HUES6 (cell line): ENCODE results near the gene ITPKC.
A peak's percentile ranks its signal among the peaks of the same experiment; 100 is the strongest.
"Not testable (repeated sequence)": the region's sequence is repeated elsewhere in the genome, so short reads cannot be mapped to it uniquely, and the experiment has no call there.

Experiments used
- H3K27ac ChIP-seq: 2 replicates; pipeline ENCODE4 v1.7.0; 2013; ENCODE audit warnings: low read depth, mild to moderate bottlenecking, low read length, inconsistent platforms
- H3K27me3 ChIP-seq: 2 replicates; pipeline ENCODE4 v1.6.1; 2013; ENCODE audit warnings: low read length; ENCODE audit not compliant: control insufficient read depth, insufficient read depth
- H3K36me3 ChIP-seq: 2 replicates; pipeline ENCODE4 v1.6.1; 2013; ENCODE audit warnings: low read length; ENCODE audit not compliant: control insufficient read depth, insufficient read depth
- H3K4me1 ChIP-seq: 2 replicates; pipeline ENCODE4 v1.6.1; 2013; ENCODE audit warnings: low read length; ENCODE audit not compliant: control insufficient read depth, insufficient read depth
- H3K4me3 ChIP-seq: 2 replicates; pipeline ENCODE4 v1.5.1; 2013; ENCODE audit warnings: low read depth, low read length
- H3K9ac ChIP-seq: one replicate; pipeline ENCODE4 v1.6.1; 2013; ENCODE audit warnings: mild to moderate bottlenecking, low read length
- H3K9me3 ChIP-seq: 2 replicates; pipeline ENCODE4 v1.6.1; 2013; ENCODE audit warnings: low read depth, low read length; ENCODE audit not compliant: control insufficient read depth, insufficient read depth

Gene ITPKC

DNA sequence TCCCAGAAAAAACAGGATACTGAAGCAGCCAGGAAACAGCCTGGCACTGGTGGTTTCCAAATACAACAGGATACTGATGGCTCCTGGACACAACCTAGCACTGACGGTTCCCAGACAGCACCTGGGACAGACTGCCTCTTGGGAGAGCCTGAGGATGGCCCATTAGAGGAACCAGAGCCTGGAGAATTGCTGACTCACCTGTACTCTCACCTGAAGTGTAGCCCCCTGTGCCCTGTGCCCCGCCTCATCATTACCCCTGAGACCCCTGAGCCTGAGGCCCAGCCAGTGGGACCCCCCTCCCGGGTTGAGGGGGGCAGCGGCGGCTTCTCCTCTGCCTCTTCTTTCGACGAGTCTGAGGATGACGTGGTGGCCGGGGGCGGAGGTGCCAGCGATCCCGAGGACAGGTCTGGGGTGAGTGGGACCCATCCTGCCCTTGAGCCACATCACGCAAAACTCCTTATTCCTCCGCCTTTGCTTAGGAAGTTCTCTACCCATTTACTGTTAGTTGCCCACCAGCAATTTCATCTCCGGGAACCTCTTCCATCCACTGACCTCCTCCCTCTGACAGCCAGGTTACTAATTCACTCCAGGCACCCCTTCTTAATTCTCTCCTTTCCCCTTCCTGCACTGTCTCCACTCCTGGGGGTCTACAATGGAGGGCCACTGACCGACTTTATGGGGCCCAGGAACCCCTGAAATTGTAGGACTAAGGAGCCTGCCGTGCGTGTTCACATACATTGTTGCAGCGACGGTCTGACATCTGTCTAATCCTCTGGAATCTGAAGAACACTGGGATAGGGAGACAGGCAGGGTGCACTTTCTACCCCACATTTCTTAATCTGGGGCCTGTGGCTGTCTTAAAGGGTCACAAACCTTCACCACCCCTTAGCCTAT is 1.2 kb downstream of the ITPKC start:
- H3K9me3 ChIP-seq, result no peaks in the 10 kb centered on the region
- H3K27ac ChIP-seq, result no peak overlapping the region

GRCh38 chr19:40718774-40719391 is 2.0 kb downstream of the ITPKC start:
- Histone ChIP-seq H3K4me1 (peaks cover 17% of the 10 kb centered on the region), H3K9me3 (no peaks in the 10 kb centered on the region), H3K4me3 (peak overlapping the region; percentile 89), H3K36me3 (peaks cover 12% of the 10 kb centered on the region), H3K27me3 (no peaks in the 10 kb centered on the region), H3K27ac (no peak overlapping the region), H3K9ac (peak overlapping the region; percentile 87)

More for the DNA sequence above, 1.2 kb downstream of the ITPKC start:
- peak overlapping the region; percentile 89 for H3K4me3 ChIP-seq
- peaks cover 17% of the 10 kb centered on the region for H3K4me1 ChIP-seq
- peak overlapping the region; percentile 87 for H3K9ac ChIP-seq
- no peaks in the 10 kb centered on the region for H3K27me3 ChIP-seq
- peaks cover 10% of the 10 kb centered on the region; the same call in 1 of the 2 replicates for H3K36me3 ChIP-seq

DNA sequence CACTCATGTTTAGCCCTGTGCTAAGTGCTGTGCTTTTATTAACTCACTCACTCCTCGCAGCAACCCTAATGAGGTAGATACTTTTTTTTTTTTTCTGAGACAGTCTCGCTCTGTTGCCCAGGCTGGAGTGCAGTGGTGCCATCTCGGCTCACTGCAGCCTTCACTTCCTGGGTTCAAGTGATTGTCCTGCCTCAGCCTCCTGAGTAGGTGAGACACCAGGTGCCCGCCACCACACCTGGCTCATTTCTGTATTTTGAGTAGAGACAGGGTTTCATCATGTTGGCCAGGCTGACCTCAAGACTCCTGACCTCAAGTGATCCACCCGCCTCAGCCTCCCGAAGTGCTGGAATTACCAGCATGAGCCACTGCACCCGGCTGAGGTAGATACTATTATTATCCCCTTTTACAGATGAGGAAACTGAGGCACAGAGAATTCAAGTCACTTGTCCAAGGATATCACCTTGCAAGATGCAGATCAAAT is 2.5 kb downstream of the ITPKC start:
- no peak overlapping the region for H3K9ac ChIP-seq
- no peaks in the 10 kb centered on the region for H3K27me3 ChIP-seq
- H3K9me3 ChIP-seq, result no peaks in the 10 kb centered on the region
- H3K4me1 ChIP-seq, result peaks cover 17% of the 10 kb centered on the region
- peaks cover 16% of the 10 kb centered on the region for H3K36me3 ChIP-seq
- H3K27ac ChIP-seq, result no peak overlapping the region
- H3K4me3 ChIP-seq, result peak overlapping the region; percentile 89

DNA sequence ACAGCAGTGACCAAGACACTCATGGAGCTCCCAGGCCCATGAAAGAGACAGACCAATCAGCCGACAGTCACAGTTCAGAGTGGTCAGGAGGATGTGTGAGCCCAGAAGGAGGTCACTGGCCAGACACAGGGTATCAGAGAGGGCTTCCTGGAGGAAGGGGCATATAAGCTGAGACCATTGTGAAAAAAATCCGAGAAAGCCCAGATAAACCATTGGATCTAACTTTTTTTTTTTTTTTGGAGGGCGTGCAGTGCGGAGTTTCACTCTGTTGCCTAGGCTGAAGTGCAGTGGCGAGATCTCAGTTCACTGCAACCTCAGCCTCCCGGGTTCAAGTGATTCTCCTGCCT is 4.2 kb downstream of the ITPKC start:
- no peak overlapping the region for H3K4me3 ChIP-seq
- H3K9me3 ChIP-seq, result no peaks in the 10 kb centered on the region
- H3K4me1 ChIP-seq, result peaks cover 14% of the 10 kb centered on the region
- H3K36me3 ChIP-seq, result peaks cover 28% of the 10 kb centered on the region
- no peaks in the 10 kb centered on the region for H3K27me3 ChIP-seq
- H3K9ac ChIP-seq, result no peak overlapping the region
- H3K27ac ChIP-seq, result no peak overlapping the region

GRCh38 chr19:40721936-40722661 is 5.2 kb downstream of the ITPKC start:
- Histone ChIP-seq H3K36me3 (peaks cover 35% of the 10 kb centered on the region), H3K27me3 (no peaks in the 10 kb centered on the region), H3K9me3 (no peaks in the 10 kb centered on the region), H3K4me3 (no peak overlapping the region), H3K27ac (no peak overlapping the region), H3K4me1 (peaks cover 14% of the 10 kb centered on the region), H3K9ac (no peak overlapping the region)

- Histone ChIP-seq H3K4me1 (peaks cover 9% of the 10 kb centered on the region), H3K36me3 (peaks cover 45% of the 10 kb centered on the region), H3K9me3 (no peaks in the 10 kb centered on the region), H3K9ac (no peak overlapping the region), H3K27ac (no peak overlapping the region), H3K4me3 (no peak overlapping the region), H3K27me3 (no peaks in the 10 kb centered on the region)
Observed at GRCh38 chr19:40723661-40724254, 6.8 kb downstream of the ITPKC start.

DNA sequence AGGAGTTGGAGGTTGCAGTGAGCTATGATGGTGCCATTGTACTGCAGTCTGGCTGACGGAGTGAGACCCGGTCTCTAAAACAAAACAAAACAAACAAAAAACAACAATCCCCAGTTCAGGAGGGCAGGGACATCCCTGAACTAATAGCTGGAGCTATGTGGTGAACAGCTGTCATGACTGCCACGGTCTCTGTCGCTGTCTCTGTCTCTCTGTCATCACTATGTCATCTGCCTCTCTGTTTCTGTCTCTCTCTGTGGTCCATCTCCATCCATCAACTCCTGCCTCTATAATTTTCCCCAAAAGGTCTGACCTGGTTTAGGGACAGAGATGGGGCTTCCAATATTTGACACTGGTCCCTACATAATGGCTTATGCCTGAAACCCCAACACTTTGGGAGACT is 7.4 kb downstream of the ITPKC start:
- Histone ChIP-seq H3K9ac (no peak overlapping the region), H3K27ac (no peak overlapping the region), H3K9me3 (no peaks in the 10 kb centered on the region), H3K4me3 (no peak overlapping the region), H3K36me3 (peaks cover 48% of the 10 kb centered on the region), H3K27me3 (no peaks in the 10 kb centered on the region), H3K4me1 (peaks cover 4% of the 10 kb centered on the region)

DNA sequence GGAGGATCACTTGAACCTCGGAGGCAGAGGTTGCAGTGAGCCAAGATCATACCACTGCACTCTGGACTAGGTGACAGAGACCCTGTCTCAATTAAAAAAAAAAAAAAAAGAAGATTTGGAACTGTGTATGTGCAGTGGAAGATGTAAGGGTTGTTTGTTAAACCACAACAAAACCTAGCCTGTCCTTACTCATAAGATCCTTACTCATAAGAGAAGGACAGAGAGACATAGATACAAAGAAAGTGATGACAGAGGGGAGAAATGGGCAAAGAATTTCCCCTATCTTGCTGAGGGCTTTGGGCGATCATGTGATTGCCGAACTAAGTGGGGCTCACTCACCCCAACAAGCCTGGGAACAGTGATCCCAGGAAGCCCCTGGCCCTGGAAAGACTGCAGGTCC is 7.9 kb downstream of the ITPKC start:
- H3K27me3 ChIP-seq, result no peaks in the 10 kb centered on the region
- H3K4me3 ChIP-seq, result no peak overlapping the region
- H3K27ac ChIP-seq, result no peak overlapping the region
- peaks cover 52% of the 10 kb centered on the region for H3K36me3 ChIP-seq
- H3K9ac ChIP-seq, result no peak overlapping the region
- H3K9me3 ChIP-seq, result no peaks in the 10 kb centered on the region
- H3K4me1 ChIP-seq, result no peaks in the 10 kb centered on the region

- no peaks in the 10 kb centered on the region for H3K4me1 ChIP-seq
- no peaks in the 10 kb centered on the region for H3K9me3 ChIP-seq
- no peak overlapping the region for H3K27ac ChIP-seq
- no peak overlapping the region for H3K4me3 ChIP-seq
- no peak overlapping the region for H3K9ac ChIP-seq
- no peaks in the 10 kb centered on the region for H3K27me3 ChIP-seq
- H3K36me3 ChIP-seq, result peaks cover 60% of the 10 kb centered on the region
Observed at GRCh38 chr19:40726279-40726678, 9.4 kb downstream of the ITPKC start.

DNA sequence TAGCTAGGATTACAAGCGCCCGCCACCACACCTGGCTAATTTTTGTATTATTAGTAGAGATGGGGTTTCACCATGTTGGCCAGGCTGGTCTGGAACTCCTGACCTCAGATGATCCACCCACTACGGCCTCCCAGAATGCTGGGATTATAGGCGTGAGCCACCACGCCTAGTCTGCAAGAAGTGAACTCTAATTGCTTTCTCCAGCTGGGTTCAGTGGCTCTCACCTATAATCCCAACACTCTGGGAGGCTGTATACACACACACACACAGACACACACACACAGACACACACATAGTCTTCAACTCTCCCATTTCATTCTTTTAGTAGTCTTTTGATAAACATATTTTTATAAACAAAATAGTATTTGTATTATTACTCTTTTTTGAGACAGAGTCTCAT is 13.2 kb downstream of the ITPKC start:
- H3K27ac ChIP-seq, H3K4me3 ChIP-seq, H3K9ac ChIP-seq, H3K4me1 ChIP-seq, H3K9me3 ChIP-seq, H3K27me3 ChIP-seq: not testable (repeated sequence)
- peaks cover 78% of the 10 kb centered on the region for H3K36me3 ChIP-seq
